SK-N-SH (cell line): ENCODE data around the gene KRT2.

Experiments
- CHD2 ChIP-seq: fragments of 150-350 bp; IDR thresholded peaks from 2 replicates; pipeline ENCODE4 v1.6.1; 2018; ENCODE audit warnings: low read length; ENCODE audit not compliant: partially characterized antibody
- GATA2 ChIP-seq: sonication (generic); formaldehyde crosslinking; IDR thresholded peaks from 2 replicates; pipeline ENCODE4 v1.5.0; 2020; ENCODE audit warnings: mild to moderate bottlenecking, missing genetic modification reagents
- TF ChIP-seq, protein P1 (sequence below): fragments of 200-600 bp; sonication (generic); IDR thresholded peaks from 2 replicates; pipeline ENCODE4 v1.6.1; 2017; ENCODE audit warnings: antibody characterized with exemption, mild to moderate bottlenecking, moderate library complexity

DNA sequence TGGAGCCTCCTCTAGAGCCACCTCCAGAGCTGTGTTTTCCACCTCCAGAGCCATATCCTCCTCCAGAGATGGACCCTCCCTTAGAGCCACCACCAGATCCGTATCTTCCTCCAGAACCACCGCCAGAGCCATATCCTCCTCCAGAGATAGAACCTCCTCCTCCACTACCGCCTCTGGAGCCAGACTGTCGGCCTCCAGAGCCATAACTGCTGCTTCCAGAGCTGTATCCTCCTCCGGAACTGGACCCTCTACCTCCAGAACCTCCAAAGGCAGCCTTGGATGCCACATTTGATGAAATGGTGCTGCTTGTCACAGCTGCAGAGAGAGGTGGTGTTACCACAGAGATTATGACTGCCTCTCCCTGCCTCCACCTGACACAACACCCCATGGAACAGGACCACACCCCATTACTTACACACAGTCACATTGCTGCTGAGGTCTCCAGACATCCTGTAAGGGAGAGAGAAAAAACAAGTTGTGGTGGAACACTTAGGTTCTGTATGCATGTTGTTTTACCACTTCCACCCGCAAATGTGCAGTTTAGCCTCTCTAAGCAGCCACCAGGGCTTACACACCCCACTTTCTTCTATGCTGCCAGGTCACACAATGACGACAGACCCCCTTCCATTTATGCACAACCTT lies 6.8 kb downstream of the KRT2 start:
- TF ChIP-seq, protein P1, sequence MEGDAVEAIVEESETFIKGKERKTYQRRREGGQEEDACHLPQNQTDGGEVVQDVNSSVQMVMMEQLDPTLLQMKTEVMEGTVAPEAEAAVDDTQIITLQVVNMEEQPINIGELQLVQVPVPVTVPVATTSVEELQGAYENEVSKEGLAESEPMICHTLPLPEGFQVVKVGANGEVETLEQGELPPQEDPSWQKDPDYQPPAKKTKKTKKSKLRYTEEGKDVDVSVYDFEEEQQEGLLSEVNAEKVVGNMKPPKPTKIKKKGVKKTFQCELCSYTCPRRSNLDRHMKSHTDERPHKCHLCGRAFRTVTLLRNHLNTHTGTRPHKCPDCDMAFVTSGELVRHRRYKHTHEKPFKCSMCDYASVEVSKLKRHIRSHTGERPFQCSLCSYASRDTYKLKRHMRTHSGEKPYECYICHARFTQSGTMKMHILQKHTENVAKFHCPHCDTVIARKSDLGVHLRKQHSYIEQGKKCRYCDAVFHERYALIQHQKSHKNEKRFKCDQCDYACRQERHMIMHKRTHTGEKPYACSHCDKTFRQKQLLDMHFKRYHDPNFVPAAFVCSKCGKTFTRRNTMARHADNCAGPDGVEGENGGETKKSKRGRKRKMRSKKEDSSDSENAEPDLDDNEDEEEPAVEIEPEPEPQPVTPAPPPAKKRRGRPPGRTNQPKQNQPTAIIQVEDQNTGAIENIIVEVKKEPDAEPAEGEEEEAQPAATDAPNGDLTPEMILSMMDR, result no peak
- TF ChIP-seq GATA2 (no peak), CHD2 (no peak)
